Glutamatergic neuron (in vitro differentiated cells): ENCODE measurements around the gene RABL6. TPM values are rescaled to one million over a fixed set of nuclear protein-coding genes. Genes with fewer than 3 reads are reported as not detected.
A peak's percentile ranks its signal among the peaks of the same experiment; 100 is the strongest.

Source experiments
- DNase-seq: peaks from one replicate; pipeline ENCODE4 v3.0.0; 2022
- H3K27ac Mint-ChIP-seq: one replicate; pipeline ENCODE4 v1.8.0; 2020; ENCODE audit warnings: mild to moderate bottlenecking, mixed read lengths, inconsistent platforms; ENCODE audit not compliant: unreplicated experiment
- H3K27me3 Mint-ChIP-seq: one replicate; pipeline ENCODE4 v1.8.0; 2020; ENCODE audit warnings: mild to moderate bottlenecking, moderate library complexity, mixed read lengths, inconsistent platforms; ENCODE audit not compliant: unreplicated experiment
- H3K36me3 Mint-ChIP-seq: one replicate; pipeline ENCODE4 v1.8.0; 2020; ENCODE audit warnings: mild to moderate bottlenecking, mixed read lengths, inconsistent platforms; ENCODE audit not compliant: unreplicated experiment
- H3K4me1 Mint-ChIP-seq: one replicate; pipeline ENCODE4 v1.8.0; 2020; ENCODE audit warnings: mild to moderate bottlenecking, low read depth, mixed read lengths, inconsistent platforms; ENCODE audit not compliant: unreplicated experiment
- H3K4me3 Mint-ChIP-seq: one replicate; pipeline ENCODE4 v1.8.0; 2020; ENCODE audit warnings: mild to moderate bottlenecking, mixed read lengths, inconsistent platforms; ENCODE audit not compliant: unreplicated experiment
- H3K9me3 Mint-ChIP-seq: one replicate; pipeline ENCODE4 v1.8.0; 2020; ENCODE audit warnings: mild to moderate bottlenecking, moderate library complexity, mixed read lengths, inconsistent platforms; ENCODE audit not compliant: unreplicated experiment
- CTCF ChIP-seq: fragments of 200-600 bp; sonication (generic); IDR thresholded peaks from one replicate; pipeline ENCODE4 v1.5.0; 2021; ENCODE audit not compliant: partially characterized antibody, unreplicated experiment
- total RNA-seq: library from RNA; stranded (reverse); fragmentation: NEBNext Ultra II Directional; extraction: Animal tissue kit (Norgen Biotek cat#: 25700); gene quantifications from one replicate; pipeline ENCODE4 v1.2.1, GENCODE V29; 2021; ENCODE audit not compliant: unreplicated experiment

The RABL6 gene
- total RNA-seq, 1 donor from 2014 or later = 149 TPM

DNA sequence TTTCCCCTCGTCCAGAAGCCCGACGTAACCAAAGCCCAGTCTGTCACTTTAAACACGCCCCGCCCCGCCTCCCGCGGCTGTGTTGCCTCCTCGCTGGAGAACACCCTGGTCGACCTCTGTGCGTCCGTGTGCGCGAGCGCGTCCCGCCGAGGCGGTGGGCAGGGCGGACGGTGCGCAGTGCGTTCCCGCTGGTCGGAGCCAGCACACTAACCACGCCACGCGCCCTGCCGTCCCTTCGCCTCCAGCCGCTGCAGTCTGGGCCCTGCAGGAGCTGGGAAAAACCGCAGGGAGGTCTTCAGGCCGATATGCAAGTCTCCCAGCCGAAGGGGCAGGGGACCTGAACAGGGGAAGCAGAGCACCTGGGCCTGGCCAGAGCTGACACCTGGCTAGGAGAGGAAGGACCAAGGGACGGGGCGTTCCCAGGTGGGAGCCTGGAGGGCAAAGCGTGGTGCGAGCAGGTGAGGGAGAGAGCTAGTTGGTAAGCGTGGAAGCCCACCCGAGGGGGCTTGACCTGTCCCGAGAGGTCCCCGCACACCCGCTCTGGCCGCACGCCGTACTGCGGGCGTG is 40.2 kb downstream of the RABL6 start:
- no peaks in the 10 kb centered on the region for H3K36me3 Mint-ChIP-seq
- H3K27ac Mint-ChIP-seq = peak overlapping the region; percentile 73
- H3K27me3 Mint-ChIP-seq = peaks cover 16% of the 10 kb centered on the region
- peaks cover 10% of the 10 kb centered on the region for H3K9me3 Mint-ChIP-seq
- peak overlapping the region; percentile 90 for H3K4me3 Mint-ChIP-seq
- DNase-seq = peak; percentile 87
- no peak for TF ChIP-seq CTCF
- peaks cover 2% of the 10 kb centered on the region for H3K4me1 Mint-ChIP-seq

DNA sequence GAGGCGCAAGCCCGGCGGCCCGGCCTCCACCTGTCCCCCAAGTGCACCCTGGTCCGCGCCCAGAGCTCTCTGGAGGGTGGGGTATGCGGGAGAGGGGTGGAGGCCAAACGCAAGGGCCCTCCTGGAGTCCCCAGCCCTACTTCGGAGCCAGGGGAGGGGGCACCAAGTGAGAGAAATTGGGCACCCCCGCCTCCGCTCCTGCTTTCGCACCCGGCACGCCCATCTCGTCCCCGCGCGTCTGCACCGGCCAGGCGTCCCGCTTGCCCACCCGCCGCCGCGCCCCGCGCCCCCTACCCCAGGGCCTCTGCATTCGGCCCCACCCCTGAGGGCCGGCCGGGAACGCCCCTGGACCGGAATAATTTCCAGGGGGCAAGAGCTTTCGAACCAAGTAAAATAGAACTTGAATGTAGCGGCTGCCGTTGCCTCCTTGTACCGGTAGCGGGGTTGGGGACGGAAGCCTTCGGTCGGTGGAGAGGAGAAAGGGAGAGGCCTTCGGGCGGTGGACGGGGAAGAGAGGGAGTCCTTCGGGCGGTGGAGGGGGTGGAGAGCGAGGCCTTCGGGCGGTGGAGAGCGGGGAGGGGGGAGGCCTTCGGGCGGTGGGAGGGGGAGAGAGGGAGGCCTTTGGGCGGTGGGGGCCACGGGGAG is 40.8 kb downstream of the RABL6 start:
- Mint-ChIP-seq H3K27me3 (peaks cover 13% of the 10 kb centered on the region), H3K4me1 (peaks cover 2% of the 10 kb centered on the region), H3K9me3 (peaks cover 9% of the 10 kb centered on the region), H3K27ac (peak overlapping the region; percentile 75), H3K4me3 (peak overlapping the region; percentile 75), H3K36me3 (no peaks in the 10 kb centered on the region)
- DNase-seq = peak; percentile 73
- no peak for TF ChIP-seq CTCF

DNA sequence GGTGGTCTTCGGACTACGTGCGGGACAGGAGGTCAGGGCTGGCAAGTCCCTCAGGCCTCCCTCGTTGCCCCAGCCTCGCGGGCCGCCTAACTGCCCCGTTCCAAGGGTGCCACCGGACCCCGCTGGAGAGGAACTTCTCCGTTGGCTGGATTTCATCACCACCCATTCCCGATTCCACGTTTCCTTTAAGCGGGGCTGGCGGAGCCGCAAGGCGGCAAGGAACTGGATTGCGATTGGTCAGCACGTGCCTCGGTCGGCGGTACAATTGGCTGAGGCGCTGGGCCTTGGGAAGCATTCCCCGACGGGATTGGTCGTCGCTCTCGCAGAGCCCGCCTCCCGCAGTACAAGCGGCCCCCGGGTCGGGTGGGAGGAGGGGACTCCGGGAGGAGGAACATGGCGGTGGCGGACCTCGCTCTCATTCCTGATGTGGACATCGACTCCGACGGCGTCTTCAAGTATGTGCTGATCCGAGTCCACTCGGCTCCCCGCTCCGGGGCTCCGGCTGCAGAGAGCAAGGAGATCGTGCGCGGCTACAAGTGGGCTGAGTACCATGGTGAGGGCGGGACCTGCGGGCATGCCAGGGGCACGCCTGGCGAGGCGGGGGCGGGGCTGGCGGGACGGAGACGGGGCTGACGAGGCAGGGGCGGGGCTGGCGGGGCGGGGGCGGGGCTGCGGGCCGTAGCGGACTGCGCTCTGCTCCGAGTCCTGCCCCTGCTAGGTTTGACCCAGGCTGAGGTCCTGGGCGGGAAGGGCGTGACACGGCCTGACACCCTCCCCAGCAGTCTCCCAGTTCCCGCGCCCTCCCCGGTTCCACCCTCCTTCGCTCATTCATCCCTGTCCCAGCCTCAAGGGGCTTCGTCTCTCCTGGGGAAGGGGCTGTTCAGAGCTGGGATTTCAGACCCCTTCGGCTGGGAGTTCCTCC is 41.6 kb downstream of the RABL6 start, which contains the start of gene PHPT1:
PHPT1 (plus strand) TSS at position 372 of the 922 bp plus-strand sequence; CDS start at position 394, 22 bp downstream.
- no peak for TF ChIP-seq CTCF
- peak; percentile 98 for DNase-seq
- H3K27me3 Mint-ChIP-seq = peaks cover 12% of the 10 kb centered on the region
- H3K36me3 Mint-ChIP-seq = no peaks in the 10 kb centered on the region
- H3K4me3 Mint-ChIP-seq = peak within 1 kb of the TSS; percentile 91
- peak within 1 kb of the TSS; percentile 75 for H3K27ac Mint-ChIP-seq
- peaks cover 8% of the 10 kb centered on the region for H3K9me3 Mint-ChIP-seq
- peaks cover 2% of the 10 kb centered on the region for H3K4me1 Mint-ChIP-seq

- peaks cover 8% of the 10 kb centered on the region for H3K9me3 Mint-ChIP-seq
- H3K27ac Mint-ChIP-seq = no peak overlapping the region
- peaks cover 12% of the 10 kb centered on the region for H3K27me3 Mint-ChIP-seq
- peaks cover 2% of the 10 kb centered on the region for H3K4me1 Mint-ChIP-seq
- no peak for TF ChIP-seq CTCF
- H3K36me3 Mint-ChIP-seq = no peaks in the 10 kb centered on the region
- peak; percentile 35 for DNase-seq
- H3K4me3 Mint-ChIP-seq = peak overlapping the region; percentile 91
Observed at GRCh38 chr9:136849960-136850865, 42.5 kb downstream of the RABL6 start.
